Right renal pelvis (tissue), 4 donors: ENCODE data around the gene SBK2. TPM values are rescaled to one million over a fixed set of nuclear protein-coding genes. Genes with fewer than 3 reads are reported as not detected.

Source experiments
- DNase-seq, 4 donors: peaks; one replicate each; pipeline ENCODE4 v3.0.0-alpha.2; 2013; ENCODE audit warnings: low read depth in 4 of 4, low spot score in 3 of 4, missing footprints in 1 of 4
- polyA plus RNA-seq, 4 donors: library from polyadenylated mRNA; unstranded; fragments of 120-200 nt; gene quantifications; one replicate each; pipeline ENCODE4 v1.2.1, GENCODE V29; 2013; ENCODE audit not compliant: insufficient read length in 4 of 4

SBK2 gene
- polyA plus RNA-seq, 4 donors, result 0.62 to 0.97 (median 0.67) TPM

DNA sequence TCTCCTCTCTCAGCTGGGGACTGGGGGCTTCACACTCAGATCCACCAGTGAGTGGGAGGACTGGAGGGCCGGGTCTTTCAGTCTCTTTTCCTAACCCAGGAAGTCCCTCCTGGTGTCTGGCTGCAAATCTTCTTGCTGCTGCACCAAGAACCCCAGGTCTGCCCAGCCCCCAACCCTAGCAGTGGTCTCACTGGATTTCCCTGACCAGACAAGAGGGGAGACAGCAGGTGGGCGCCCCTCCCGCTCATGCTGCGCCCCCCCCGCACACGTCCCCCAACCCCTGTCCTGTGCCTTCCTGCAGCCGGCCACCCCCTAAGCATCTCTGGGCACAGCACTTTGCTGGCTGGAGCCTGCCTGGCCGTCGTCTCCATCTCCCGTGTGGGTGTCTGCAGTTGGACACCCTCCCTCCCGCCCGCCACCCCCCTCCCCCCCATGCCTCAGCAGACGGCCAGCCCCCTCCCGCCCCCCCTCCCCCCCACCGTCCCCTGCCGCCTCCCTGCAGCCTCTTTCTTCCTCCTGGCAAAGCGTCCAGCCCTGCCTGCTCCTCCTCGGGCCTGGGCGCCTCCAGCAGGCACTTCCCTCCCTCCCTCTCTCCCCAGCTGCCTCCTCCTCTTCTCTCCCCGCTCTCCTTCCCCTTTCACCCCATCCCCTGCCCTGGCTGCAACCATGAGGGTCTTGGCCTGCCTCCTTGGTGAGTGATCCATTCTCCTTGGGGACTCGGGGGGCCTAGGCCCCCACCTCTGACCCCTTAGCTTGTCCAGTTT is 48.8 kb downstream of the SBK2 start, which contains the start of gene SSC5D:
Gene SSC5D (plus strand): TSS at position 513 of the 764 bp plus-strand sequence. CDS start 154 bp downstream, at position 667.
- no peak for DNase-seq

DNA sequence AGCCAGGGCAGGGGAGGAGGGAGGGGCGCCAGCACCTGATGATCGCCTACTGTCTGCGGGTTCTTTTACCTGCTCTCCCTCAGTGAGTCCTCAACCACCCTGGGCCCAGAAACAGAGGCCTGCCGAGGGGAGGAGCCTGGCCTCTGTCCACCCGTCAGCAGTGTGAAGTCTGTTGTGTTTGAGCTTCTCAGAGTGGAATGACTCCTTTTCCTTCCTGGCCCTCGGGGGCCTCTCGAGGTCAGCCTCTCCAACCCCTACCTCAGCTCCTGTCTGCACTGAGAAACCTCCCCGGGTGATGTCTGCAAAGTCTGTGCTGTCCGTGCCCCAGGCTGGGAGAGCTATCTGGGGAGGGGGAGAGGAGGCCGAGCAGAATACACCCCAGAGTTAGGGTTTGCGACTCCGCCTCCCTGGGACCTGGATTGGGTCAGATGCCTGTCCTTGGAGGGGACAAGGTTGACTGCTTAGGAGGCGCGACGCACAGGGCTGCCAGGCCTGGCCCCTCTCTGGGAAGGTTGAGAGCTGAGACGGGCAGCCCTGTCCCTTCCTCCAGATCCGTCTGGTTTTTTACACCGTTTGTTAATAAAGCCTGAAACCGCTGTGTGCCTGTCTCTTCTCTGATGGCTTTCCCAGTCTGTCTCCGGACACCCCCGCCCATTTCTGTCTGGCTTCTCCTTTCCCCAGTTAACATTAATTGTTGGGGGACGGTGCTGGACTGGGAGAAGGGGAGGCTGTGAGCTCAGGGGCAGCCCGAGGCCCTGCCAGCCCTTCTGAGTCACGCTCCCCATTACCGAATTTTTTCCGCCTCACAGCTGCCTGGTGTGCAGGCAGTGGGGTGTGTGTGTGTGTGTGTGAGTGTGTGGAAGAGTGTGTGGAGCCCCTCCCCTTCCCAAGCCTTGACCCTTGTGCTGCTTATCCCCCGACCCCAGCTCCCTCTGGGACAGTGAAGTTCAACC is 49.7 kb downstream of the SBK2 start:
- DNase-seq, result no peak

DNA sequence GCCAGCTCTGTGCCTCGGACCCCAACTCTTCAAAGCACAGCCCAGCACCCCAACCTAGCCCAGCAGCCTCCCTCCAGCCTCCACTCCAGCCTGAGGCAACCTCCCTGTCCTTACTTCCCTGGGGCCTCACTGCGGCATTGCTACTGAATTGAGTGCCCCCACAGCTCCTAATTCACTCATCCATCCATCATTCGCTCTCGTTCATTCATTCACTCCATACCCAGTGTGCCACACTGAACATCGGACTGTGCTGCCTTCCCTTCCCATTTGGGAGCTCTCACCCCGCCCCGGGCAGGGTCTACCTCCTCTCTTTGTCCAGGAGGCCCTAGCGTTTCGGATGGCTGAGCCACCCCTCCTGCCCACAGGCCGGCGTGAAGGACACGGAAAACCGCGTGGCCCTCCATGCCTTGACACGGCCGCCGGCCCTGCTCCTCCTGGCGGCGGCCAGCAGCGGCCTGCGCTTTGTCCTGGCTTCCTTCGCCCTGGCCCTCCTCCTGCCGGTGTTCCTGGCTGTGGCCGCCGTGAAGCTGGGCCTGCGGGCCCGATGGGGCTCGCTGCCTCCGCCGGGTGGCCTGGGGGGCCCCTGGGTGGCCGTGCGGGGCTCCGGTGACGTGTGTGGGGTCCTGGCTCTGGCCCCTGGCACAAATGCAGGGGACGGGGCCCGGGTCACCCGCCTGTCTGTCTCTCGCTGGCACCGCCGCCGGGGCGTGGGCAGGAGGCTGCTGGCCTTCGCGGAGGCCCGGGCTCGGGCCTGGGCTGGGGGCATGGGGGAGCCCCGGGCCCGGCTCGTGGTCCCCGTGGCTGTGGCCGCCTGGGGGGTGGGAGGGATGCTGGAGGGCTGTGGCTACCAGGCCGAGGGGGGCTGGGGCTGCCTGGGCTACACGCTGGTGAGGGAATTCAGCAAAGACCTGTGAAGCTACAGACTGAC is 50.6 kb downstream of the SBK2 start:
- no peak for DNase-seq

- no peak for DNase-seq
Observed at GRCh38 chr19:55485439-55486011, 51.4 kb downstream of the SBK2 start.

- DNase-seq, result peak in 1 of 4 donors; percentile 86
Observed at GRCh38 chr19:55484593-55485438, 52.1 kb downstream of the SBK2 start, which contains the start of gene NAT14. Gene NAT14 (plus strand): TSS chr19:55485188. CDS start chr19:55485709, 521 bp downstream.

DNA sequence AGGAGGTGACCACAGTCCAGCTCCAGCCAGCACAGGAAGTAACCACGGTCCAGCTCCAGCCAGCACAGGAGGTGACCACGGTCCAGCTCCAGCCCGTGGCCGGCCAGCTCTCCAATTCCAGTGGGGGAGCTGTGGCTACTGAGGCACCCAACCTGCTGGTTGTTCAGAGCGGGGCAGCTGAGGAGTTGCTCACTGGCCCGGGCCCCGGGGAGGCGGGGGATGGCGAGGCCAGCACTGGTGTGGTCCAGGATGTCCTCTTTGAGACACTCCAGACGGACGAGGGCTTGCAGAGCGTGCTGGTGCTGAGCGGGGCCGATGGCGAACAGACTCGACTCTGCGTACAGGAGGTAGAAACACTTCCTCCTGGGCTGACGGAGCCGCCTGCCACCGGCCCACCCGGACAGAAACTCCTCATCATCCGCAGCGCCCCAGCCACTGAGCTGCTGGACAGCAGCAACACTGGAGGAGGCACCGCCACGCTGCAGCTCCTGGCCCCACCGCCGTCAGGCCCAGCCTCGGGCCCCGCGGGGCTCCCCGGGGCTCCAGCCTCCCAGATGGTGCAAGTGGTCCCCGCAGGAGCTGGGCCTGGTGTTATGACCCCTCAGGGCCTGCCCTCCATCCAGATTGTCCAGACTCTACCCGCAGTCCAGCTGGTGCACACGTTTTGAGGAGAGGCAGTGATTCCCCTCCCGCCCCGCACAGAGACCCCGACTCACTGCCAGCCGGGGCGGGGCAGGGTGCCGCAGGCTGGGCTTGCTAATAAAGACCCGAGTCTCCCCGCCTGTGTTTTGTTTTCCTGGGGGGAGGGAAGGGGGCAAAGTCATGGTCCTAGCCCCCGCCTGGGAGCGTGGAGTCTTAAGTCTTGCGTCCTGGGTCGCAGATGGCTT is 53.0 kb downstream of the SBK2 start:
- DNase-seq, result no peak

- no peak for DNase-seq
Observed at GRCh38 chr19:55482967-55483705, 53.8 kb downstream of the SBK2 start.

- DNase-seq, result no peak
Observed at GRCh38 chr19:55482156-55482961, 54.6 kb downstream of the SBK2 start.

GRCh38 chr19:55481794-55482155 is 55.2 kb downstream of the SBK2 start:
- no peak for DNase-seq

- no peak for DNase-seq
Observed at GRCh38 chr19:55481148-55481793, 55.7 kb downstream of the SBK2 start.

- DNase-seq, result no peak
Observed at GRCh38 chr19:55479451-55480230, 57.3 kb downstream of the SBK2 start.

- no peak for DNase-seq
Observed at GRCh38 chr19:55479045-55479444, 57.9 kb downstream of the SBK2 start.
